Pancreas (tissue), 10 donors: ENCODE results near the gene CLOCK. TPM values are rescaled to one million over a fixed set of nuclear protein-coding genes. Genes with fewer than 3 reads are reported as not detected.

Experiments used
- ATAC-seq, 4 donors: fragments of 200-7000 bp; cut with Tn5 transposase; one replicate each; pipeline versions ENCODE4 v1.8.0 to v1.9.1; 2020; ENCODE audit warnings: mild to moderate bottlenecking in 4 of 4, moderate library complexity in 4 of 4
- DNase-seq, 6 donors: peaks; one replicate each; pipeline ENCODE4 v3.0.0-alpha.2; 2020
- FAIRE-seq: peaks from 2 replicates; lab custom pipeline; 2012; peaks lifted over from hg19 to GRCh38; lab: Jason Lieb, UNC
- H3K27ac ChIP-seq, 4 donors: fragments of 200-600 bp; sonication (generic); 1 replicate in 3 of 4; 2 replicates in 1 of 4; pipeline versions ENCODE4 v1.5.0 to v1.8.0; 2020
- H3K27me3 ChIP-seq, 4 donors: fragments of 200-600 bp; one replicate each; pipeline ENCODE4 v1.8.0; 2021
- H3K36me3 ChIP-seq, 3 donors: fragments of 200-600 bp; sonication (generic) in 1 of 3; one replicate each; pipeline versions ENCODE4 v1.5.0 to v1.8.0; 2020 to 2021
- H3K4me1 ChIP-seq, 3 donors: fragments of 200-600 bp; one replicate each; pipeline ENCODE4 v1.8.0; 2021
- H3K4me3 ChIP-seq, 4 donors: fragments of 200-600 bp; sonication (generic) in 2 of 4; one replicate each; pipeline versions ENCODE4 v1.5.0 to v1.8.0; 2020 to 2021
- H3K9me3 ChIP-seq, 4 donors: fragments of 200-600 bp; one replicate each; pipeline ENCODE4 v1.8.0; 2021
- WGBS, 2 donors: extraction: QIAGEN DNeasy Blood & Tissue Kit; methylation state at CpG; one replicate each; pipeline ENCODE4 v1.1.7; 2013; 5-methylcytosine and 5-hydroxymethylcytosine counted together
- intact Hi-C, 3 donors: fragments of 100-400 bp; cut with DNase I; formaldehyde crosslinking; loops; one replicate each; pipeline versions ENCODE4 v1.11.1 to v1.14.2; 2022
- polyA plus RNA-seq, 2 donors: library from polyadenylated mRNA; stranded (reverse); fragments of 200-250 nt; gene quantifications; one replicate each; pipeline ENCODE4 v1.2.3, GENCODE V29; 2013
- total RNA-seq, 6 donors: library from RNA; stranded (reverse); fragmentation: NEBNext Ultra II Directional in 4 of 6; extraction: Animal tissue kit (Norgen Biotek cat#: 25700) in 4 of 6; gene quantifications; one replicate each; pipeline versions ENCODE4 v1.2.1 to v1.2.4, GENCODE V29; 2021 to 2023
- TF ChIP-seq, protein P1 (sequence below), 4 donors: fragments of 200-600 bp; sonication (generic) in 3 of 4; IDR thresholded peaks; one replicate each; pipeline versions ENCODE4 v1.5.0 to v1.8.0; 2021; ENCODE audit warnings: antibody characterized with exemption in 4 of 4
- donor health status: healthy with polysubstance abuse.
- donor health status: DM: no; HTN: no; CAD: no; lungs with moderate emphysema.
- donor health status: DM: no; HTN: no; CAD: no.
- donor health status: control.
- donor health status: control.
- donor health status: Bipolar disorder and iron deficiency.
- donor health status: DM: yes; HTN: yes; CAD: no.
- donor health status: DM: no; HTN: no; CAD: no.
- donor health status: DM: no; HTN: no; CAD: no.
- donor health status: DM: yes; HTN: yes; CAD: no.

Gene CLOCK
- total and polyA plus RNA-seq, 8 donors, result 2.9 to 14.1 (median 10.8) TPM

GRCh38 chr4:55491486-55491885 is 55.2 kb downstream of the CLOCK start:
- H3K9me3 ChIP-seq, result no peaks in the 10 kb centered on the region
- no peak for DNase-seq
- ATAC-seq, result no peak
- intact Hi-C loops, result no loop called here
- H3K27me3 ChIP-seq, result no peaks in the 10 kb centered on the region
- no peaks in the 10 kb centered on the region for H3K36me3 ChIP-seq
- H3K4me3 ChIP-seq, result no peak overlapping the region
- TF ChIP-seq, protein P1, sequence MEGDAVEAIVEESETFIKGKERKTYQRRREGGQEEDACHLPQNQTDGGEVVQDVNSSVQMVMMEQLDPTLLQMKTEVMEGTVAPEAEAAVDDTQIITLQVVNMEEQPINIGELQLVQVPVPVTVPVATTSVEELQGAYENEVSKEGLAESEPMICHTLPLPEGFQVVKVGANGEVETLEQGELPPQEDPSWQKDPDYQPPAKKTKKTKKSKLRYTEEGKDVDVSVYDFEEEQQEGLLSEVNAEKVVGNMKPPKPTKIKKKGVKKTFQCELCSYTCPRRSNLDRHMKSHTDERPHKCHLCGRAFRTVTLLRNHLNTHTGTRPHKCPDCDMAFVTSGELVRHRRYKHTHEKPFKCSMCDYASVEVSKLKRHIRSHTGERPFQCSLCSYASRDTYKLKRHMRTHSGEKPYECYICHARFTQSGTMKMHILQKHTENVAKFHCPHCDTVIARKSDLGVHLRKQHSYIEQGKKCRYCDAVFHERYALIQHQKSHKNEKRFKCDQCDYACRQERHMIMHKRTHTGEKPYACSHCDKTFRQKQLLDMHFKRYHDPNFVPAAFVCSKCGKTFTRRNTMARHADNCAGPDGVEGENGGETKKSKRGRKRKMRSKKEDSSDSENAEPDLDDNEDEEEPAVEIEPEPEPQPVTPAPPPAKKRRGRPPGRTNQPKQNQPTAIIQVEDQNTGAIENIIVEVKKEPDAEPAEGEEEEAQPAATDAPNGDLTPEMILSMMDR (IDR thresholded peaks at IDR 0.05), result no peak
- 59 to 69% methylated on average over 1 of the region's 1 CpG for WGBS, 2 donors
- no peak for FAIRE-seq
- no peak overlapping the region for H3K27ac ChIP-seq
- H3K4me1 ChIP-seq, result no peaks in the 10 kb centered on the region

- no peaks in the 10 kb centered on the region for H3K27me3 ChIP-seq
- intact Hi-C loops, result no loop called here
- TF ChIP-seq, protein P1 (IDR thresholded peaks at IDR 0.05), result no peak
Observed at GRCh38 chr4:55488716-55489115, 58.0 kb downstream of the CLOCK start.

DNA sequence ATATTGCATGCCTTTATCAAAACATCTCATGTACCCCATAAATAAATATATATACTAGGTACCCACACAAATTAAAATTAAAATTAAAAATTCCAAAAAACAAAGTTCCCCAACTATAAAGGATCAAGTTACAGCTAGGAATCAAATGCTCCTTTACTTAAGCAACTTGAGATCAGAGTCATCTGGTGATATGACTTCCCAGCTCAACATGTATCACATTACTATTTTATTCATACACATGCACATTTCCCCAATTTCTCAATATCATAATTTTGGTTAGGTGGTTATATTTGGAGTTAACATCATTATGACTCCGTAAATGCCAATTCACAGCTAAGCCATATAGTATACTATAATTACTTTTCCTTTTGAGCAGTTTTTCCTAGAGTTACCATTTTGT is 60.9 kb downstream of the CLOCK start:
- H3K4me1 ChIP-seq, result no peaks in the 10 kb centered on the region
- H3K27me3 ChIP-seq, result no peaks in the 10 kb centered on the region
- 95 to 100% methylated on average over 1 of the region's 1 CpG for WGBS, 2 donors
- TF ChIP-seq, protein P1 (IDR thresholded peaks at IDR 0.05), result no peak
- H3K27ac ChIP-seq, result no peak overlapping the region
- H3K4me3 ChIP-seq, result no peak overlapping the region
- no peaks in the 10 kb centered on the region for H3K9me3 ChIP-seq
- no peaks in the 10 kb centered on the region for H3K36me3 ChIP-seq
- no peak for FAIRE-seq
- no peak for ATAC-seq
- no peak for DNase-seq
- intact Hi-C loops, result no loop called here

More at GRCh38 chr4:55488716-55489115, 58.0 kb downstream of the CLOCK start:
- FAIRE-seq (no peak), ATAC-seq (no peak), DNase-seq (no peak)
- H3K4me3 ChIP-seq, result no peak overlapping the region
- no peaks in the 10 kb centered on the region for H3K4me1 ChIP-seq
- WGBS, 2 donors, result 97 to 100% methylated on average over 3 of the region's 3 CpGs
- H3K27ac ChIP-seq, result no peak overlapping the region
- no peaks in the 10 kb centered on the region for H3K36me3 ChIP-seq
- H3K9me3 ChIP-seq, result no peaks in the 10 kb centered on the region

GRCh38 chr4:55483315-55483714 is 63.4 kb downstream of the CLOCK start:
- no peak for ATAC-seq
- intact Hi-C loops, result no loop called here
- no peaks in the 10 kb centered on the region for H3K27me3 ChIP-seq
- no peak for DNase-seq
- 86% methylated on average over 5 of the region's 5 CpGs for WGBS, 2 donors
- H3K9me3 ChIP-seq, result no peaks in the 10 kb centered on the region
- no peak overlapping the region for H3K27ac ChIP-seq
- no peaks in the 10 kb centered on the region for H3K4me1 ChIP-seq
- H3K36me3 ChIP-seq, result no peaks in the 10 kb centered on the region
- TF ChIP-seq, protein P1 (IDR thresholded peaks at IDR 0.05), result no peak
- H3K4me3 ChIP-seq, result no peak overlapping the region
- no peak for FAIRE-seq

DNA sequence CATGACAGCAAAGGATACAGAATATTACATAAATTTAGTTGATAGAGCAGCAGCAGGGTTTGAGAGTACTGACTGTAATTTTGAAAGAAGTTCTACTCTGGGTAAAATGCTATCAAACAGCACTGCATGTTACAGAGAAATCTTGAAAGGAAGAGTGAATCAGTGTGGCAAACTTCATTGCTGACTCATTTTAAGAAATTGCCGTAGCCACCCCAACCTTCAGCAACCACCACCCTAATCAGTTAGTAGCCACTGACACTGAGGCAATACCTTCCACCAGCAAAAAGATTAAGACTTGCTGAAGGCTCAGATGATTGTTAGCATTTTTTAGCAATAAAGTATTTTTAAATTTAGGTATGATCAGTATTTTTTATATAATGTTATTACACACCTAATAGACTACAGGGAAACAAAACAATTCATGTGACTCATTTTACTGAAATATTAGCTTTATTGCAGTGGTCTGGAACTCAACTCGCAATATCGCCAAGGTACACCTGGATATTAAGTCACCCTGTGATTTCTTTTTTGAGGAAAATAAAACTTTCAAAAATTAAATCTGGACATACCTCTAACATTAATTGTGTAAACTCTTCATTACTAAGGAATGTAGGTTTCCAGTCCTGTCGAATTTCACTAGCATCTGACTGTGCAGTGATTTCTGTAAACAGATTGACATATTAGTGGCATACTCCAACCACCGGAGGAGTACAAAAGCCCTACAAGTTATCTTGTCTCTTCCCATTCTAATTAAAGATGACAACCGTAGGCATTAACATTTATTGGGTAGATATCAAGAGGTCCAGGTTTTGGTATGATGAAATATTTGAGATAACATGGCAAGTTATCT is 71.1 kb downstream of the CLOCK start:
- Histone ChIP-seq H3K4me1 (no peaks in the 10 kb centered on the region), H3K4me3 (no peak overlapping the region), H3K27me3 (no peaks in the 10 kb centered on the region), H3K9me3 (no peaks in the 10 kb centered on the region), H3K36me3 (peaks cover 0 to 21% (median 0%) of the 10 kb centered on the region in 3 donors), H3K27ac (no peak overlapping the region)
- 95 to 96% methylated on average over 6 of the region's 6 CpGs for WGBS, 2 donors
- no peak for DNase-seq
- TF ChIP-seq, protein P1 (IDR thresholded peaks at IDR 0.05), result no peak
- ATAC-seq, result no peak
- no peak for FAIRE-seq
- intact Hi-C loops, result no loop called here
